NCI-H2029 treated with DMSO at 0.1 percent for 48 hours (cell line): ENCODE data around the gene PCDHGA4.
"Not testable (repeated sequence)": the region's sequence is repeated elsewhere in the genome, so short reads cannot be mapped to it uniquely, and the experiment has no call there.

Source experiments
- DNase-seq: peaks from one replicate; lab custom pipeline; 2025; lab: John Stamatoyannopoulos, UW

The PCDHGA4 gene

DNA sequence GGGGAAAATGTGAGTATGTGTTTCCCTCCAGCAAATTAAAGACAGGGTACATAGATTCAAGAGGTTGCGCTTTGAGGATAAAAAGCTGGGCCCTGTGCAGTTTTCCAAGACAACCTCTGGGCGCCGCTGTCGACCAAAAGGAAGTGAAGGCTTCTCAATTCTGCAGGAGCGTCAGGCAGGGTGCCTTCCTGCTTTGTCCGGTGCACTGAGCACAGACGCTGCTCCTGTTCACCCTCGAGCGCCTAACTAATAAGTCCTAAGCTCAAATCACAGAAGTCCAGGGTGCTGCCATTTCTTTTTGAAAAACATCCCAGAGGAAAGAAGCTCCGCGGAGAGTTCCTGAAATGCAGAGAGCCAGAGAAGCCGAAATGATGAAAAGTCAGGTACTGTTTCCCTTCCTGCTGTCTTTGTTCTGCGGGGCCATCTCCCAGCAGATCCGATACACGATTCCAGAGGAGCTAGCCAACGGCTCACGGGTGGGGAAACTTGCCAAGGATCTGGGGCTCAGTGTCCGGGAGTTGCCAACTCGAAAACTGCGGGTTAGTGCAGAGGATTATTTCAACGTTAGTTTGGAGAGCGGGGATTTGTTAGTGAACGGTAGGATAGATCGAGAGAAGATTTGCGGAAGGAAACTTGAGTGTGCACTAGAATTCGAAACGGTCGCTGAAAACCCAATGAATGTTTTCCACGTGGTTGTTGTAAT is 4.8 kb upstream of the PCDHGA4 start, which contains the start of gene PCDHGB1:
PCDHGB1 (plus strand) TSS at position 183 of the 703 bp plus-strand sequence; CDS start at position 345, 162 bp downstream.
- DNase-seq, result peak; percentile 43

GRCh38 chr5:141351591-141351990 is 3.2 kb upstream of the PCDHGA4 start:
- no peak for DNase-seq

DNA sequence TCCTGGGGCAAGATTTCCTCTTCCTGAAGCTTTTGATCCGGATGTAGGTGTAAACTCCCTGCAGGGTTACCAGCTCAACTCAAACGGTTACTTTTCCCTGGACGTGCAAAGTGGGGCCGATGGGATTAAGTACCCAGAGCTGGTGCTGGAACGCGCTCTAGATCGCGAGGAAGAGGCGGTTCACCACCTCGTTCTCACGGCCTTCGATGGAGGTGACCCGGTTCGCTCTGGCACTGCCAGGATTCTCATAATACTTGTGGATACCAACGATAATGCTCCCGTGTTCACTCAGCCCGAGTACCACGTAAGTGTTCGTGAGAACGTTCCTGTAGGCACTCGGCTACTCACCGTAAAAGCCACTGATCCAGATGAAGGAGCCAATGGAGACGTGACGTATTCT is 820 bp downstream of the PCDHGA4 start:
- DNase-seq, result no peak

- DNase-seq, result no peak
These were observed 1.3 kb downstream of the PCDHGA4 start for GRCh38 chr5:141356133-141356532.

DNA sequence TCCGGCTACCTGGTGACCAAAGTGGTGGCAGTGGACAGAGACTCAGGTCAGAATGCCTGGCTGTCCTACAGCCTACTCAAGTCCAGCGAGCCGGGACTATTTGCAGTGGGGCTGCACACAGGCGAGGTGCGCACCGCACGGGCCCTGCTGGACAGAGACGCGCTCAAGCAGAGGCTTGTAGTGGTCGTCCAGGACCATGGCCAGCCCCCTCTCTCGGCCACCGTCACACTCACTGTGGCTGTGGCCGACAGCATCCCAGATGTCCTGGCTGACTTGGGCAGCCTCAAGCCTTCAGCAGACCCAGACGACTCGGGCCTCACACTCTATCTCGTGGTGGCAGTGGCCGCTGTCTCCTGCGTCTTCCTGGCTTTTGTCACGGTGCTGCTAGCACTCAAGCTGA is 2.1 kb downstream of the PCDHGA4 start:
- no peak for DNase-seq

DNA sequence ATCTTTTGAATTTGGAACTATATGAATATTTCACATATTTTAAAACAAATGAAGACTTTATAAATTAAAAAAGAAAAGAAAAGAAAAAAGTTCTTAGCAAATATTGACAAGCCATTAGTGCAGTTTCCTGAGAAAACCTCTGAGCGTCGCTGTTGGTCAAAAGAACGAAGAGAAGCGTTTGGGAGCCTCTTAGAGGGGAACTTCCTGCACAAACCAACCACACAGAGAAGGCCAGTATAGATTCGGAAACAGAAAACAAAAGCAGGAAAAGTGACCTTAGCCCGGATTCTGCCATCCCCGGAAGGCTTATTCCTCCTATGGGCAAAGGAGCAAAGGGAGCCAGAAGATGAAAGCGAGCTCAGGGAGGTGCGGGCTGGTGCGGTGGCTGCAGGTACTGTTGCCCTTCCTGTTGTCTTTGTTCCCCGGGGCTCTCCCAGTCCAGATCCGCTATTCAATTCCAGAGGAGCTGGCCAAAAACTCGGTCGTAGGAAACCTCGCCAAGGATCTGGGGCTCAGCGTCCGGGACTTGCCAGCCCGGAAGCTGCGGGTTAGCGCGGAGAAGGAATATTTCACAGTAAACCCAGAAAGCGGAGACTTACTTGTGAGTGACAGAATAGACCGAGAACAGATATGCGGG is 5.1 kb downstream of the PCDHGA4 start, which contains the start of gene PCDHGB2:
PCDHGB2 (plus strand) TSS at position 205 of the 637 bp plus-strand sequence; CDS start at position 347, 142 bp downstream.
- DNase-seq, result peak; percentile 14

DNA sequence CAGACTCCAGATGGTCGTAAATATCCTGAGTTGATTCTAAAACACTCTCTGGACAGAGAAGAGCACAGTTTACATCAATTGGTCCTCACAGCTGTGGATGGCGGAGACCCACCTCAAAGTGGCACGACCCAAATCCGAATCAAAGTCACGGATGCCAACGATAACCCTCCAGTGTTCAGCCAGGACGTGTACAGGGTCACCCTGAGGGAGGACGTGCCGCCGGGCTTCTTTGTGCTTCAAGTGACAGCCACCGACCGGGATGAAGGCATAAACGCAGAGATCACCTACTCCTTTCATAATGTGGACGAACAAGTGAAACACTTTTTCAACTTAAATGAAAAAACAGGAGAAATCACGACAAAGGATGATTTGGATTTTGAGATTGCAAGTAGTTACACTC is 5.9 kb downstream of the PCDHGA4 start:
- no peak for DNase-seq

- DNase-seq, result no peak
These were observed 7.9 kb downstream of the PCDHGA4 start for GRCh38 chr5:141362719-141363118.

- DNase-seq, result no peak
These were observed 9.3 kb downstream of the PCDHGA4 start, which contains the start of gene PCDHGA5 for GRCh38 chr5:141363952-141364660. PCDHGA5 (plus strand) TSS chr5:141364162; CDS start chr5:141364331, 169 bp downstream.

- no peak for DNase-seq
These were observed 11.4 kb downstream of the PCDHGA4 start for GRCh38 chr5:141366016-141366896.

GRCh38 chr5:141369994-141370848 is 15.4 kb downstream of the PCDHGA4 start, which contains the start of gene PCDHGB3:
PCDHGB3 (plus strand) TSS chr5:141370242; CDS start chr5:141370395, 153 bp downstream.
- no peak for DNase-seq

- DNase-seq, result no peak
These were observed 17.0 kb downstream of the PCDHGA4 start for GRCh38 chr5:141371572-141372475.

- DNase-seq, result no peak
These were observed 19.0 kb downstream of the PCDHGA4 start, which contains the start of gene PCDHGA6 for GRCh38 chr5:141373673-141374317. PCDHGA6 (plus strand) TSS chr5:141373891; CDS start chr5:141374084, 193 bp downstream.

GRCh38 chr5:141374627-141375026 is 19.8 kb downstream of the PCDHGA4 start:
- no peak for DNase-seq

GRCh38 chr5:141375444-141376155 is 20.8 kb downstream of the PCDHGA4 start:
- DNase-seq, result not testable (repeated sequence)

DNA sequence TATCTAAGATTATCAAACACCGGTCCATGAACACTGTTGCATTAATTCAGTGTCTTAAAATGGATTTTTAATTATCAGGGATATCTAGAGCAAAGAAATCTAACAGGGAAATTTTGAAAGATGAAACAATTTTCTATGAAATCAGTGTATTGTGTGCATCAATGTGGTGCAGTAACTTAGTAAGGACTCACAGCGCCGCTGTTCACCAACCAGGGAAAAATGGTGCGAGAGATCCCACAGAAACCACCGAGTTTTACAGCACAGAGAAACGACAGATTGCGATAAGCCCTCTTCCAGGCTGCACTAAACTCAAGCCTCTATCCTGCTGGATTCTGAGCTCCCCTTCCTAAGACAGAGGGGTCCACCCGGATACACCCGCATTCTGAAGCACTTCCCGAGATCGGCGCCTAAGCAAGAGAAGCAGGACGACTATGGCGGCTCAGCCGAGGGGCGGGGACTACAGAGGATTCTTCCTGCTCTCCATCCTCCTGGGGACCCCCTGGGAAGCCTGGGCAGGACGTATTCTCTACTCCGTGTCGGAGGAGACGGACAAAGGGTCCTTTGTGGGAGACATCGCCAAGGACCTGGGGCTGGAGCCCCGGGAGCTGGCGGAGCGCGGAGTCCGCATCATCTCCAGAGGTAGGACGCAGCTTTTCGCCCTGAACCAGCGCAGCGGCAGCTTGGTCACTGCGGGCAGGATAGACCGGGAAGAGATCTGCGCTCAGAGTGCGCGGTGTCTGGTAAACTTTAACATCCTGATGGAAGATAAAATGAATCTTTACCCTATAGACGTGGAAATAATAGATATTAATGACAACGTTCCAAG is 27.9 kb downstream of the PCDHGA4 start, which contains the start of gene PCDHGA7:
PCDHGA7 (plus strand) TSS at position 274 of the 826 bp plus-strand sequence; CDS start at position 432, 158 bp downstream.
- DNase-seq, result no peak

- no peak for DNase-seq
These were observed 28.5 kb downstream of the PCDHGA4 start for GRCh38 chr5:141383345-141383744.
